Stimulated activated CD4-positive, alpha-beta T cell treated with anti-CD3 and anti-CD28 coated beads, Interleukin-15, amount 100 ng/mL, for 48 hours (primary cell): ENCODE results near the gene ABCC4.

Experiments
- DNase-seq, 2 donors: peaks; one replicate each; pipeline ENCODE4 v3.0.0-alpha.2; 2020; ENCODE audit warnings: low read depth in 2 of 2

ABCC4 gene

DNA sequence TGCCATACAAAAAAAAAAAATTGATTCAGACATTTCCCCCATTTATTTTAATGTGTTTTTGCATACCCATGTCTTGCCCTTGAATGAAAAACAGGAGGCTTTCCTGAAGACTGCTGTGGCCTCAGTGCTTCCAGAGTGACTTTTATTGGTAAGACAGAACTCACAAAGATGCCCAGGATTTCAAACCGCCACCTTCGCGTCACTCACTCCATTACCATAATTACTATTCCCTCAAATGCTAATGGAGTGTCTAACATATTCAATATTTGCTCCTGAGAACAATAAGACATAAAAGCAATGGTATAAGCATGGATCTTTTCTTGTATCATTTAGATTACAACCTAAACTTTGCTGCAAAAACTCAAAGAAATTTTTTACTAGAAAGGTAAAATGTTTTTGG, 306.7 kb downstream of the ABCC4 start:
- DNase-seq = no peak

DNA sequence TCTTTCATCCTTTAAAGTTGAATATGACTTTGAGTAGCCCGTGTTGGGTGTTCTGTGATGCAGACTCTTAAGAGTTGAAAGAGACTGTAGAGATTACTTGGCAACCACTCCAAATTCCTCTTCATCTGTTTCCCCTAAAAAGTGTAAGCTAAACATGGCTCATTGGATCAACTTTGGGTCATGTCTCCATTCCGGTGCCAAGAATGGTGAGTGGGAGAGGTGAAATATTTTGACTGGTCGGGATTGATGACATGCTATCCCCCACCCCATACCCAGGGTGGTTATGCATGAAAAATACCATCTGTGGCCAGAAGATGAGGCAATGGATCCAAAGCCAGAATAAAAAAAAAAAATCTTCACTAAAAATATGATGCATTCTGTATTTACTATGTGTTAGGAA, 307.6 kb downstream of the ABCC4 start:
- DNase-seq = no peak

- no peak for DNase-seq
Observed at GRCh38 chr13:94992036-94992960, 309.0 kb downstream of the ABCC4 start.

- no peak for DNase-seq
Observed at GRCh38 chr13:94988654-94989053, 312.6 kb downstream of the ABCC4 start.

DNA sequence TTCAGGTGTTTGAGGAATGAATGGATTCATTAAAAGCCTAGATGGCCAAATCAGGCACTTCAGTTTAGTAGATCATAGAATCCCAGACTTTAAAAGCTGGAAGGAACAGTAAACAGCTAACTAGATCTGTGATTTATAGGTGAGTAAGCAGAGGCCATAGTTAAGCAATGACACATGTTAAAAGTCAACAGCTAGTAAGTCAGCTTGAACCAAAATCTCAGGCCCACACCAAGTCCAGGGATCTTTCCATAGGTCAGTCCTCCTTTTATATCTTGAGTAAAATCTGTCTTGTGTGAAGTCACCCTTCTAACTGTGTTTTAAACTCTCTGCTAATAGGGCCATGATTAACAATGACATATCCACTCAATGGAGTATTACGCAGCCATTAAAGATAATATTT, 313.4 kb downstream of the ABCC4 start:
- no peak for DNase-seq

DNA sequence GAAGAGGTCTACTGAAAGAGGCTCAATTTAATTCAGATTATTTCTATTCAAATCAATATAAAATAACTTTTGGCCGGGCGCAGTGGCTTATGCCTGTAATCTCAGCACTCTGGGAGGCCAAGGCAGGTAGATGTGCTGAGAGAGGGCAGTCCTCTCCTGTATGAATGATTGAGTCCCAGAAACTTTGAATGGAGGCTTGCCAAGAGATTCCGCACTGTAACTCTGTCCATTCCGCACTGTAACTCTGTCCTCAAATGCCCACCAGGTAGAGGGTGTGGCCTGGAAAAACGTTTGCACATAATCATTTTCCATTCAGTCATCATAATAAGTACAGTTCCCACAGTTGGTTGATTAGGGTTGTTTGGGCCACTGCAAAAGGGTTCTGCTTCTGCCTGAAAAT, 314.2 kb downstream of the ABCC4 start:
- DNase-seq = no peak

GRCh38 chr13:94984958-94985357, 316.3 kb downstream of the ABCC4 start:
- DNase-seq = no peak

GRCh38 chr13:94978516-94978915, 322.7 kb downstream of the ABCC4 start:
- no peak for DNase-seq

DNA sequence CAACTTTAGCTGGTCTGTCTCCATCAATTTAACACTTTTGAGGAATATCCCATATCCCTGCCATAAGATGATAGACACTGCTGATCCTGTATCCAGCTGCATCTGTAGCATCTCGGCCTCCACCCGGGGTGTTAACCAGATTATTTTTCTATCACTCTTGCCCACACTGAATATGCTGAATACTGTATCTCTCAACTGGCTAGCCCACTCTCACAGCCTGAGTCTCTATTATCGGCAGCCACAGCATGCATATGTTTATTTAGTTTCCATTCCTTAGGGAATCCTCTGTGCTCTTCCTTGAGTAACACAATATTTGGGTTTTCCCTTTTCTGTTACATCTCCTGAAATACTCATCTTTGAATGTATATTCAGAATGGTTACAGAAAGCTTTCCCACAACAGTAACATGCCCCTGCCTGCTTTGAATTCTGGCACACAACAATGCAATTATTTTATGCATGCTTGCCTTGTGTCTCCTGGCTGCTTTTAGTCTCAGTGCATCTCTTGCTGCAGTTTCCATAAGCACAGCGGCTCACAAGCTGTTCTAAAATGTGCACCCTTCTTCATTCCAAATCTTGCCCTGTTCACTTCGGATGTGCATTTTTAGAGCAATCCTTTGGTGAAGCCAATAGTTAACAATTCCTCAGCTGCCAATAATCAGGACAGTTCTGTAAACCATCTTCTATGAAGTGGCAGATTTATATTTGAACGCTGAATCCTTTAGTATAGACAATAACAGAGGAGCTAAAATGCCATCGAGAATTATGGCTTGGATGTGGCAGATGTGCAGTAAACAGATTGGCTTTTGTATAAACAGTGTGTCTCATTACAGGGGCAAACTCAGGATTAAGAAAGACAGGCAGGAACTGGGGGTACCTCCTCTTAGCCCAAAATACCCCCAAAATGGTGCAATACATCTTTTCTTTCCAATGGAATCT, 327.0 kb downstream of the ABCC4 start:
- DNase-seq = no peak

GRCh38 chr13:94972262-94972661, 329.0 kb downstream of the ABCC4 start:
- DNase-seq = no peak
